OCI-M1 (cell line): Measurements from ENCODE around the gene SETD1A.

Source experiments
- DNase-seq: peaks from one replicate; lab custom pipeline; 2025; lab: John Stamatoyannopoulos, UW

The SETD1A gene

GRCh38 chr16:30953511-30954124, 3.9 kb upstream of the SETD1A start:
- DNase-seq = peak; percentile 94

GRCh38 chr16:30954993-30955392, 2.6 kb upstream of the SETD1A start:
- no peak for DNase-seq

- peak; percentile 91 for DNase-seq
Observed at GRCh38 chr16:30956601-30957455, 726 bp upstream of the SETD1A start.

GRCh38 chr16:30958175-30959079, 873 bp downstream of the SETD1A start:
- peak; percentile 73 for DNase-seq

GRCh38 chr16:30961384-30961783, 3.8 kb downstream of the SETD1A start:
- DNase-seq = no peak

GRCh38 chr16:30963925-30964511, 6.5 kb downstream of the SETD1A start:
- DNase-seq = no peak

- no peak for DNase-seq
Observed at GRCh38 chr16:30964574-30965226, 7.1 kb downstream of the SETD1A start.

GRCh38 chr16:30965436-30965835, 7.9 kb downstream of the SETD1A start:
- no peak for DNase-seq

- no peak for DNase-seq
Observed at GRCh38 chr16:30966033-30966619, 8.6 kb downstream of the SETD1A start.

GRCh38 chr16:30967795-30968194, 10.2 kb downstream of the SETD1A start:
- DNase-seq = no peak

GRCh38 chr16:30969246-30969842, 11.8 kb downstream of the SETD1A start:
- DNase-seq = no peak

GRCh38 chr16:30971298-30971697, 13.7 kb downstream of the SETD1A start:
- DNase-seq = no peak

- no peak for DNase-seq
Observed at GRCh38 chr16:30972872-30973271, 15.3 kb downstream of the SETD1A start.

GRCh38 chr16:30974348-30974747, 16.8 kb downstream of the SETD1A start:
- DNase-seq = no peak

- no peak for DNase-seq
Observed at GRCh38 chr16:30976486-30976885, 18.9 kb downstream of the SETD1A start.

GRCh38 chr16:30977502-30977901, 19.9 kb downstream of the SETD1A start:
- peak; percentile 26 for DNase-seq

- DNase-seq = no peak
Observed at GRCh38 chr16:30979170-30980022, 21.8 kb downstream of the SETD1A start.

- no peak for DNase-seq
Observed at GRCh38 chr16:30980023-30980371, 22.4 kb downstream of the SETD1A start.

GRCh38 chr16:30980434-30980833, 22.9 kb downstream of the SETD1A start:
- DNase-seq = no peak

- DNase-seq = no peak
Observed at GRCh38 chr16:30980959-30981358, 23.4 kb downstream of the SETD1A start.
